ENCODE results near the gene TMEM141. TPM values are rescaled to one million over a fixed set of nuclear protein-coding genes. Genes with fewer than 3 reads are reported as not detected.

The TMEM141 gene
- total and polyA plus RNA-seq, 8 donors: 29.2 to 104 (median 39.5) TPM

GRCh38 chr9:136747161-136748060 lies 43.7 kb upstream of the TMEM141 start:
- DNase-seq (peak in 1 of 6 donors; percentile 61), FAIRE-seq (no peak), ATAC-seq (no peak)
- no peaks in the 10 kb centered on the region for H3K27me3 ChIP-seq
- no peak overlapping the region for H3K27ac ChIP-seq
- H3K4me3 ChIP-seq: no peak overlapping the region
- 91 to 93% methylated on average over 22 of the region's 22 CpGs for WGBS, 2 donors
- H3K4me1 ChIP-seq: peaks cover 4 to 18% (median 7%) of the 10 kb centered on the region in 3 donors
- intact Hi-C loops (cut with DNase I): no loop called here
- H3K9me3 ChIP-seq: no peaks in the 10 kb centered on the region
- H3K36me3 ChIP-seq: no peaks in the 10 kb centered on the region
- no peak for TF ChIP-seq CTCF (IDR thresholded peaks at IDR 0.05)

- H3K4me1 ChIP-seq: peaks cover 0 to 10% (median 0%) of the 10 kb centered on the region in 3 donors
- no peaks in the 10 kb centered on the region for H3K36me3 ChIP-seq
- no peak within 1 kb of the TSS for H3K4me3 ChIP-seq
- intact Hi-C loops (cut with DNase I): no loop called here
- no peak for DNase-seq
- TF ChIP-seq CTCF (IDR thresholded peaks at IDR 0.05): no peak
- no peaks in the 10 kb centered on the region for H3K9me3 ChIP-seq
- H3K27ac ChIP-seq: no peak within 1 kb of the TSS
- no peak for ATAC-seq
- 66 to 68% methylated on average over 8 of the region's 8 CpGs for WGBS, 2 donors
- FAIRE-seq: no peak
- no peaks in the 10 kb centered on the region for H3K27me3 ChIP-seq
Measured at GRCh38 chr9:136748201-136748600, 42.9 kb upstream of the TMEM141 start, which contains the start of gene LCN6. Gene LCN6, minus strand, starts transcription at chr9:136748525. Its CDS starts 42 bp downstream, at chr9:136748483.

GRCh38 chr9:136748666-136749611 lies 42.2 kb upstream of the TMEM141 start:
- Histone ChIP-seq H3K4me3 (no peak overlapping the region), H3K27me3 (no peaks in the 10 kb centered on the region), H3K9me3 (no peaks in the 10 kb centered on the region), H3K36me3 (no peaks in the 10 kb centered on the region), H3K27ac (no peak overlapping the region), H3K4me1 (peaks cover 0 to 10% (median 0%) of the 10 kb centered on the region in 3 donors)
- 55 to 61% methylated on average over 21 of the region's 21 CpGs for WGBS, 2 donors
- TF ChIP-seq CTCF (IDR thresholded peaks at IDR 0.05): no peak
- ATAC-seq (peak; percentile 22 to 82 (median 62)), DNase-seq (peak in 3 of 6 donors; percentile 69 to 77 (median 71)), FAIRE-seq (no peak)
- intact Hi-C loops (cut with DNase I): no loop called here

GRCh38 chr9:136750526-136750925 lies 40.6 kb upstream of the TMEM141 start:
- no peak overlapping the region for H3K4me3 ChIP-seq

More at GRCh38 chr9:136750526-136750925, 40.6 kb upstream of the TMEM141 start:
- Histone ChIP-seq H3K36me3 (no peaks in the 10 kb centered on the region), H3K27me3 (no peaks in the 10 kb centered on the region), H3K27ac (no peak overlapping the region), H3K9me3 (no peaks in the 10 kb centered on the region), H3K4me1 (peaks cover 0 to 10% (median 0%) of the 10 kb centered on the region in 3 donors)
- FAIRE-seq: no peak
- TF ChIP-seq CTCF (IDR thresholded peaks at IDR 0.05): no peak
- intact Hi-C loops (cut with DNase I): no loop called here
- DNase-seq: no peak
- WGBS, 2 donors: 74 to 89% methylated on average over 2 of the region's 2 CpGs
- ATAC-seq: no peak

Data from pancreas (tissue), 10 donors.